Measurements from ENCODE around the gene CDKL4. TPM values are rescaled to one million over a fixed set of nuclear protein-coding genes. Genes with fewer than 3 reads are reported as not detected.
"Not testable (repeated sequence)": the region's sequence is repeated elsewhere in the genome, so short reads cannot be mapped to it uniquely, and the experiment has no call there.

Gene CDKL4
- total RNA-seq, 1 donor from 2014 or later, result 0.20 TPM

DNA sequence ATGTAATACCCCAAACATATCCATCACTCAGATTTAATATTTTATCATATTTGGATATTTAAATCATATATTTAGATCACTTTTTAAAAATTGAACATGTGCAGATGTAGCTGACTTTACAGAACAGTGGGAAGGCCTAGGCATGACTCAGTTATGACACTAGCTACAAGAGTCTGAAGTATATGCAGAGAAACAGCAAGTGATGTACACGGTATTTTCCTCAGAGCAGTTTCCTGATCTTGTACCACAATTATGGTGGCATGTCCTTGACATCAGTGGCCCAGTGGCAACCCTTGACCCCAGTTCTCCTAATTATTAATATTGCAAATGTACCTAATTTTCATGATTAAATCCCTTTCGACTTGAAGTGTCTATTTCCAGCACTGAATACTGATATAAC, 28.2 kb downstream of the CDKL4 start:
- H3K36me3 Mint-ChIP-seq (ENCODE audit: low read depth), result peaks cover 3% of the 10 kb centered on the region
- no peak for DNase-seq (ENCODE audit: low spot score)
- H3K4me3 Mint-ChIP-seq (ENCODE audit: unreplicated experiment), result no peak overlapping the region
- H3K4me1 Mint-ChIP-seq (ENCODE audit: low read depth), result no peaks in the 10 kb centered on the region
- H3K27me3 Mint-ChIP-seq (ENCODE audit: low read depth), result no peaks in the 10 kb centered on the region
- no peak overlapping the region for H3K27ac Mint-ChIP-seq (ENCODE audit: unreplicated experiment)
- TF ChIP-seq, protein P1, sequence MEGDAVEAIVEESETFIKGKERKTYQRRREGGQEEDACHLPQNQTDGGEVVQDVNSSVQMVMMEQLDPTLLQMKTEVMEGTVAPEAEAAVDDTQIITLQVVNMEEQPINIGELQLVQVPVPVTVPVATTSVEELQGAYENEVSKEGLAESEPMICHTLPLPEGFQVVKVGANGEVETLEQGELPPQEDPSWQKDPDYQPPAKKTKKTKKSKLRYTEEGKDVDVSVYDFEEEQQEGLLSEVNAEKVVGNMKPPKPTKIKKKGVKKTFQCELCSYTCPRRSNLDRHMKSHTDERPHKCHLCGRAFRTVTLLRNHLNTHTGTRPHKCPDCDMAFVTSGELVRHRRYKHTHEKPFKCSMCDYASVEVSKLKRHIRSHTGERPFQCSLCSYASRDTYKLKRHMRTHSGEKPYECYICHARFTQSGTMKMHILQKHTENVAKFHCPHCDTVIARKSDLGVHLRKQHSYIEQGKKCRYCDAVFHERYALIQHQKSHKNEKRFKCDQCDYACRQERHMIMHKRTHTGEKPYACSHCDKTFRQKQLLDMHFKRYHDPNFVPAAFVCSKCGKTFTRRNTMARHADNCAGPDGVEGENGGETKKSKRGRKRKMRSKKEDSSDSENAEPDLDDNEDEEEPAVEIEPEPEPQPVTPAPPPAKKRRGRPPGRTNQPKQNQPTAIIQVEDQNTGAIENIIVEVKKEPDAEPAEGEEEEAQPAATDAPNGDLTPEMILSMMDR (IDR thresholded peaks at IDR 0.05), result no peak
- H3K9me3 Mint-ChIP-seq (ENCODE audit: low read depth), result peaks cover 3% of the 10 kb centered on the region

DNA sequence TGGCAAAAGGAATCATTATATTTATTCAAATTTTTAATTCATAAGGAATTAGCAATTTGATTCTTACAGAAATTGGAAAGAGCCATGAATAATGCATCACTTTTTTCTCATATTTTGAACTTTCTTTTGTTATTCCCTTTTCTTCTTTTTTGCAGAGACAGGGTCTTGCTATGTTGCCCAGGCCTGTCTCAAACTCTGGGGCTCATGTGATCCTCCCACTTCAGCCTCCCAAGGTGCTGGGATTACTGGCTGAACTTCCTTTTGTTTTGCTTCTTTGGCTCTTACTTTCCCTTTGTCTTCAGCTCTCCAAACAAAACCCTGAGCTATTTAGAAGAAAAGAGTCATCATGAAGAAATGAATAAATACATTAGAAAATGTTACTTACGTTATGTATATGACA, 30.8 kb downstream of the CDKL4 start:
- Mint-ChIP-seq H3K27me3 (ENCODE audit: low read depth) (no peaks in the 10 kb centered on the region), H3K36me3 (ENCODE audit: low read depth) (peaks cover 3% of the 10 kb centered on the region), H3K27ac (ENCODE audit: unreplicated experiment) (no peak overlapping the region), H3K9me3 (ENCODE audit: low read depth) (peaks cover 3% of the 10 kb centered on the region), H3K4me1 (ENCODE audit: low read depth) (no peaks in the 10 kb centered on the region), H3K4me3 (ENCODE audit: unreplicated experiment) (no peak overlapping the region)
- TF ChIP-seq, protein P1 (IDR thresholded peaks at IDR 0.05), result no peak
- no peak for DNase-seq (ENCODE audit: low spot score)

DNA sequence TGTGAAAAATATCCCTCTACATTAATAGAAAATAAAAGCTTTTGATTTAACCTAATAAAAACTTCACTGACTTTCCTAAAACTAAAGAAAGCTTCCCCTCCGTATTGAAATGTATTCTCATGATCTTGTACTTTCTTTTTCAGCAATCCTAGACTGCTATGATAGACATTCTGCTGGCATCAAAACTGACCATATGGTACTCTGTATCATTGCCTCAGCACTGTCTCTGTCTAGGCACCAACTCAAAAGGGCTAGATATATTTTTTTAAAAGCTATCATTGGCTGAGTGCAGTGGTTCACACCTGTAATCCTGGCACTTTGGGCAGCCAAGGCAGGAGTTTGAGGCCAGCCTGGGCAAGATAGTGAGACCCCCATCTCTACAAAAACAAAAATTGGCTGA, 32.9 kb downstream of the CDKL4 start:
- no peak overlapping the region for H3K4me3 Mint-ChIP-seq (ENCODE audit: unreplicated experiment)
- TF ChIP-seq, protein P1 (IDR thresholded peaks at IDR 0.05), result no peak
- DNase-seq (ENCODE audit: low spot score), result no peak
- no peaks in the 10 kb centered on the region for H3K27me3 Mint-ChIP-seq (ENCODE audit: low read depth)
- H3K9me3 Mint-ChIP-seq (ENCODE audit: low read depth), result peaks cover 3% of the 10 kb centered on the region
- H3K4me1 Mint-ChIP-seq (ENCODE audit: low read depth), result no peaks in the 10 kb centered on the region
- no peak overlapping the region for H3K27ac Mint-ChIP-seq (ENCODE audit: unreplicated experiment)
- H3K36me3 Mint-ChIP-seq (ENCODE audit: low read depth), result peaks cover 3% of the 10 kb centered on the region

DNA sequence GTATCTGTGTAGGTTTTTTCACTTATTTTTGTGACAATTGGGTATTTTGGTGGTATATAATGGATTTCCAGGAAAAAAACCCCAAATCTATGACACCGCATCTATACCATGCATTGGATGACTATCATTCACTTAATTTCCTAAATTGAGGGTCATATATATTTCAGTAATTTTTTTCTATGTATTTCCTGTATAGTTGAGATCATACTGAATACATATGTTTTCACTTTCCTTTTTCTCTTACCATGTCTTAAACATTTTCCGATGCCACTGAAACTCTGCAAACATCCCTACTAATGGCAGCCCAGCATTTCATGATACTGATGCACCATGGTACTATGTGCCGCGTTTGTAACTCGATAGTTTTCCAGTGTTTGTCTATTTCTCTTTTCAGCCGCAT, 40.4 kb downstream of the CDKL4 start:
- DNase-seq (ENCODE audit: low spot score), result no peak
- TF ChIP-seq, protein P1 (IDR thresholded peaks at IDR 0.05), result no peak
- H3K4me3 Mint-ChIP-seq (ENCODE audit: unreplicated experiment), result no peak overlapping the region
- H3K27me3 Mint-ChIP-seq (ENCODE audit: low read depth), result no peaks in the 10 kb centered on the region
- no peak overlapping the region for H3K27ac Mint-ChIP-seq (ENCODE audit: unreplicated experiment)
- H3K36me3 Mint-ChIP-seq (ENCODE audit: low read depth), result peaks cover 12% of the 10 kb centered on the region
- peaks cover 6% of the 10 kb centered on the region for H3K4me1 Mint-ChIP-seq (ENCODE audit: low read depth)
- peaks cover 17% of the 10 kb centered on the region for H3K9me3 Mint-ChIP-seq (ENCODE audit: low read depth)

DNA sequence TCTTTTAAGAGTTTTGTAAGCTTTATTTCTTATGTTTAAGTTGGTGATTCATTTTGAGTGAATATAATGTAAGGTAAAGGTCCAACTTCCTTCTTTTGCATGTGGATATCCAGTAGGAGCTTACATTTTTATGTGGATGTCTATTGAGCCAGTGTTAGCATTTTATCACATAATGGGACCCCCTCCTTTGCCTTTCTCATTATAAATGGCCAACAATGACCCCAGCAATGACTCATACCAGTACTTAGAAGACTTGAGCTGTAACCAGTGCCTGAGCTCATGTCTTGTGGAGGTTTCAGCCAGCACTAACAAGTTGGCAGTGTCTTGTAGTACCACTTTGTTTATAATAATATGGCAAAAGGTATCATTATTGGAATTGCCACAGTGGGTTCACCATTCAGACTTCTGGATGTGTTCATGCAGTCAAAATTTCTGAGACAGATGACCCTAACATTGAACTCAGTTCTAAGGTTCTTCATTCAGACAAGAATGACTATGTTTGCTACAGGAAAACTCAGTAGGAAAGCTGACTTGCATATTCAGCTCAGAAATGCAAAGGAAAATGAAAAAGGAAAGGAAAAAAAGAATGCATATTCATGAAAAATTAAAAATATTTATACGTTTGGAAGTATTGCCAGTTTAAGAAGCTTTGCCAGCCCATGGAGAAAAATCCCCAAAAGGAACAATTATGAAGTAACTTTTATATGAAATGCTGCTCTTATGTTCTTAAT, 41.0 kb downstream of the CDKL4 start:
- DNase-seq (ENCODE audit: low spot score), result no peak
- TF ChIP-seq, protein P1 (IDR thresholded peaks at IDR 0.05), result no peak
- no peak overlapping the region for H3K4me3 Mint-ChIP-seq (ENCODE audit: unreplicated experiment)
- peaks cover 6% of the 10 kb centered on the region for H3K4me1 Mint-ChIP-seq (ENCODE audit: low read depth)
- H3K9me3 Mint-ChIP-seq (ENCODE audit: low read depth), result peaks cover 17% of the 10 kb centered on the region
- no peaks in the 10 kb centered on the region for H3K27me3 Mint-ChIP-seq (ENCODE audit: low read depth)
- H3K36me3 Mint-ChIP-seq (ENCODE audit: low read depth), result peaks cover 12% of the 10 kb centered on the region
- no peak overlapping the region for H3K27ac Mint-ChIP-seq (ENCODE audit: unreplicated experiment)

DNA sequence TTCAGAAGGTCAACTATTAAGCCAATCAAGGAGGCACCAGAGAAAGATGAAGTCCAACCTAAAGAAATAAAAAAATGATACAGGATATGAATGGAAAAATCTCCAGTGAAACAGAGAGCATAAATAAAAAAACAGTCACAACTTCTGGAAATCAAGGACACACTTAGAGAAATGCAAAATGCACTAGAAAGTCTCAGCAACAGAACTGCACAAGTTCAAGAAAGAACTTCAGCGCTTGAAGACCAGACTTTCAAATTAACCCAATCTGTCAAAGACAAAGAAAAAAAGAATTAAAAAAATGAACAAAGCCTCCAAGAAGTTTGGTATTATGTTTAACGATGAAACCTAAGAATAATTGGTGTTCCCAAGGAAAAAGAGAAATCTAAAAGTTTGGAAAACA, 46.8 kb downstream of the CDKL4 start:
- not testable (repeated sequence) for DNase-seq (ENCODE audit: low spot score); H3K4me1 Mint-ChIP-seq (ENCODE audit: low read depth); H3K27ac Mint-ChIP-seq (ENCODE audit: unreplicated experiment); H3K4me3 Mint-ChIP-seq (ENCODE audit: unreplicated experiment); H3K27me3 Mint-ChIP-seq (ENCODE audit: low read depth)
- Mint-ChIP-seq H3K36me3 (ENCODE audit: low read depth) (peaks cover 22% of the 10 kb centered on the region), H3K9me3 (ENCODE audit: low read depth) (peaks cover 26% of the 10 kb centered on the region)
